Osteoblast (primary cell): ENCODE results near the gene MACROH2A2. TPM values are rescaled to one million over a fixed set of nuclear protein-coding genes. Genes with fewer than 3 reads are reported as not detected.

ENCODE experiments used
- DNase-seq: peaks from one replicate; pipeline ENCODE4 v3.0.0; 2011; ENCODE audit warnings: low spot score, mixed read lengths; ENCODE audit not compliant: insufficient read length; ENCODE audit errors: missing footprints
- H2AFZ ChIP-seq: 2 replicates; pipeline ENCODE4 v1.6.0; 2011; ENCODE audit warnings: mild to moderate bottlenecking, low read length
- H3K27ac ChIP-seq: 2 replicates; pipeline ENCODE4 v1.5.1; 2011; ENCODE audit warnings: mild to moderate bottlenecking, low read depth, low read length, moderate library complexity
- H3K27me3 ChIP-seq: 2 replicates; pipeline ENCODE4 v1.6.0; 2012; ENCODE audit warnings: mild to moderate bottlenecking, control low read depth, inconsistent platforms, low read length, moderate library complexity; ENCODE audit not compliant: insufficient read depth
- H3K36me3 ChIP-seq: 2 replicates; pipeline ENCODE4 v1.5.1; 2011; ENCODE audit warnings: mild to moderate bottlenecking, low read length, control low read depth, moderate library complexity; ENCODE audit not compliant: insufficient read depth
- H3K4me1 ChIP-seq: 2 replicates; pipeline ENCODE4 v1.5.1; 2011; ENCODE audit warnings: mild to moderate bottlenecking, low read length, control low read depth, moderate library complexity; ENCODE audit not compliant: insufficient read depth
- H3K4me2 ChIP-seq: 2 replicates; pipeline ENCODE4 v1.6.0; 2011; ENCODE audit warnings: mild to moderate bottlenecking, low read length; ENCODE audit not compliant: insufficient read depth
- H3K4me3 ChIP-seq: fragments of 200-600 bp; sonication (generic); 3 replicates; pipeline ENCODE4 v1.5.1; 2012; ENCODE audit warnings: mild to moderate bottlenecking, low read length, inconsistent platforms; ENCODE audit not compliant: insufficient read depth
- H3K79me2 ChIP-seq: 2 replicates; pipeline ENCODE4 v1.6.0; 2012; ENCODE audit warnings: mild to moderate bottlenecking, low read length, control low read depth, inconsistent platforms; ENCODE audit not compliant: insufficient read depth
- H3K9me3 ChIP-seq: 2 replicates; pipeline ENCODE4 v1.5.1; 2011; ENCODE audit warnings: low read depth, low read length, control low read depth
- H4K20me1 ChIP-seq: 2 replicates; pipeline ENCODE4 v1.6.0; 2012; ENCODE audit warnings: mild to moderate bottlenecking, low read length, control low read depth; ENCODE audit not compliant: insufficient read depth
- CTCF ChIP-seq: IDR thresholded peaks from 2 replicates; pipeline ENCODE4 v1.5.1; 2011; ENCODE audit warnings: mild to moderate bottlenecking, low read depth, low read length, moderate library complexity; ENCODE audit errors: extremely low read depth
- total RNA-seq: library from RNA; depleted of rRNA; stranded (reverse); fragments of >200 nt; gene quantifications from 2 replicates; pipeline ENCODE4 v1.2.3, GENCODE V29; 2012

MACROH2A2 gene
- total RNA-seq, 1 donor, result 13.8 TPM

- Histone ChIP-seq H4K20me1 (no peaks in the 10 kb centered on the region), H3K79me2 (no peaks in the 10 kb centered on the region), H3K27me3 (peaks cover 18% of the 10 kb centered on the region), H3K27ac (no peak overlapping the region), H3K4me2 (no peak overlapping the region), H3K4me1 (no peaks in the 10 kb centered on the region), H3K36me3 (no peaks in the 10 kb centered on the region), H3K4me3 (no peak overlapping the region), H2AFZ (no peak overlapping the region), H3K9me3 (no peaks in the 10 kb centered on the region)
- no peak for TF ChIP-seq CTCF
- no peak for DNase-seq
These were observed 2.3 kb downstream of the MACROH2A2 start for GRCh38 chr10:70054902-70055301.

GRCh38 chr10:70055550-70055949 is 2.9 kb downstream of the MACROH2A2 start:
- Histone ChIP-seq H3K79me2 (no peaks in the 10 kb centered on the region), H3K4me2 (no peak overlapping the region), H3K9me3 (no peaks in the 10 kb centered on the region), H3K27me3 (peaks cover 18% of the 10 kb centered on the region), H3K36me3 (no peaks in the 10 kb centered on the region), H3K4me1 (no peaks in the 10 kb centered on the region), H3K4me3 (no peak overlapping the region), H4K20me1 (no peaks in the 10 kb centered on the region), H3K27ac (no peak overlapping the region), H2AFZ (no peak overlapping the region)
- peak; percentile 82 for DNase-seq
- TF ChIP-seq CTCF, result no peak

GRCh38 chr10:70057306-70057705 is 4.7 kb downstream of the MACROH2A2 start:
- H3K36me3 ChIP-seq, result no peaks in the 10 kb centered on the region
- peaks cover 1% of the 10 kb centered on the region for H3K27me3 ChIP-seq
- no peak overlapping the region for H2AFZ ChIP-seq
- H3K4me1 ChIP-seq, result no peaks in the 10 kb centered on the region
- no peak for TF ChIP-seq CTCF
- H3K4me2 ChIP-seq, result no peak overlapping the region
- H3K9me3 ChIP-seq, result no peaks in the 10 kb centered on the region
- no peak overlapping the region for H3K4me3 ChIP-seq
- no peaks in the 10 kb centered on the region for H3K79me2 ChIP-seq
- DNase-seq, result no peak
- no peak overlapping the region for H3K27ac ChIP-seq
- H4K20me1 ChIP-seq, result no peaks in the 10 kb centered on the region

GRCh38 chr10:70060389-70060788 is 7.7 kb downstream of the MACROH2A2 start:
- Histone ChIP-seq H3K4me2 (no peak overlapping the region), H3K36me3 (no peaks in the 10 kb centered on the region), H4K20me1 (no peaks in the 10 kb centered on the region), H3K4me1 (no peaks in the 10 kb centered on the region), H3K4me3 (no peak overlapping the region), H3K9me3 (no peaks in the 10 kb centered on the region), H2AFZ (no peak overlapping the region), H3K27me3 (no peaks in the 10 kb centered on the region), H3K79me2 (no peaks in the 10 kb centered on the region), H3K27ac (no peak overlapping the region)
- DNase-seq, result no peak
- TF ChIP-seq CTCF, result no peak
